ENCODE measurements around the gene ADGRA3.

- no peak for TF ChIP-seq CTCF (IDR thresholded peaks at IDR 0.05)
- no peak for TF ChIP-seq MAX (CRISPR knock-in tag; IDR thresholded peaks at IDR 0.05)
- no peak for TF ChIP-seq ZNF671 (CRISPR knock-in tag; IDR thresholded peaks at IDR 0.05)
- TF ChIP-seq RELA (CRISPR knock-in tag; IDR thresholded peaks at IDR 0.05; ENCODE audit: borderline replicate concordance), result no peak
- no peak for TF ChIP-seq MLX (CRISPR knock-in tag; IDR thresholded peaks at IDR 0.05)
- TF ChIP-seq TCF7 (CRISPR knock-in tag; IDR thresholded peaks at IDR 0.05; ENCODE audit: low read depth), result no peak
Observed at GRCh38 chr4:22537864-22538263, 22.0 kb upstream of the ADGRA3 start.
